Adrenal gland (tissue), 12 donors: ENCODE data around the gene MRPL17. TPM values are rescaled to one million over a fixed set of nuclear protein-coding genes. Genes with fewer than 3 reads are reported as not detected.
"Not testable (repeated sequence)": the region's sequence is repeated elsewhere in the genome, so short reads cannot be mapped to it uniquely, and the experiment has no call there.

Experiments used
- DNase-seq, 7 donors: peaks; one replicate each; pipeline ENCODE4 v3.0.0-alpha.2; 2019 to 2020
- H3K27ac ChIP-seq, 5 donors: fragments of 200-600 bp; sonication (generic) in 4 of 5; 1 replicate in 3 of 5; 2 replicates in 2 of 5; pipeline versions ENCODE4 v1.5.1 to v1.8.0; 2016 to 2020; ENCODE audit warnings: mild to moderate bottlenecking in 1 of 5
- H3K27me3 ChIP-seq: fragments of 200-600 bp; 2 replicates; pipeline ENCODE4 v1.8.0; 2021
- H3K36me3 ChIP-seq, 2 donors: fragments of 200-600 bp; replicated peaks in 1 of 2; 1 replicate in 1 of 2; 2 replicates in 1 of 2; pipeline versions ENCODE4 v1.5.1 to v1.8.0; 2018 to 2022
- H3K4me1 ChIP-seq, 2 donors: fragments of 200-600 bp; replicated peaks in 1 of 2; 1 replicate in 1 of 2; 2 replicates in 1 of 2; pipeline versions ENCODE4 v1.5.1 to v1.8.0; 2018 to 2021
- H3K4me3 ChIP-seq, 4 donors: fragments of 200-600 bp; sonication (generic) in 3 of 4; one replicate each; pipeline ENCODE4 v1.5.1; 2016 to 2018
- H3K9me3 ChIP-seq, 3 donors: fragments of 200-600 bp; sonication (generic) in 1 of 3; replicated peaks in 1 of 3; 1 replicate in 2 of 3; 2 replicates in 1 of 3; pipeline versions ENCODE4 v1.5.1 to v1.8.0; 2016 to 2021
- CTCF ChIP-seq, 6 experiments: fragments of 450-650 bp in 4 of 6; fragments of 200-600 bp in 2 of 6; sonication (generic) in 1 of 6; IDR thresholded peaks; 1 replicate in 5 of 6; 2 replicates in 1 of 6; pipeline versions ENCODE4 v1.5.1 to v1.8.0; 2016 to 2021; ENCODE audit warnings: antibody characterized with exemption in 6 of 6, mild to moderate bottlenecking in 2 of 6, moderate library complexity in 1 of 6
- POLR2A ChIP-seq, 2 donors: fragments of 450-650 bp; IDR thresholded peaks; one replicate each; pipeline ENCODE4 v1.6.1; 2017; ENCODE audit warnings: antibody characterized with exemption in 2 of 2, mild to moderate bottlenecking in 2 of 2, moderate library complexity in 1 of 2
- WGBS, 4 donors: extraction: QIAGEN DNeasy Blood & Tissue Kit in 2 of 4; methylation state at CpG; one replicate each; pipeline versions ENCODE4 v1.1.5 to v1.1.7; 2013 to 2017; 5-methylcytosine and 5-hydroxymethylcytosine counted together
- intact Hi-C, 2 donors: fragments of 100-400 bp; cut with DNase I; formaldehyde crosslinking; loops; one replicate each; pipeline versions ENCODE4 v1.14.1 to v1.15.0; 2022 to 2023
- polyA plus RNA-seq, 3 donors: library from polyadenylated mRNA; stranded (reverse); fragments of 200-250 nt in 2 of 3; fragments of 350-450 nt in 1 of 3; fragmentation: Illumina TruSeq in 1 of 3; extraction: RNeasy Lipid Tissue Mini Kit (QIAGEN cat#74804) in 1 of 3; gene quantifications; one replicate each; pipeline ENCODE4 v1.2.3, GENCODE V29; 2013 to 2014
- total RNA-seq, 9 donors: library from RNA; depleted of rRNA in 4 of 9; stranded (reverse); fragments of >200 nt in 4 of 9; fragments of 120-200 nt in 1 of 9; fragmentation: NEBNext Ultra II Directional in 1 of 9; extraction: Animal tissue kit (Norgen Biotek cat#: 25700) in 1 of 9; gene quantifications; one replicate each; pipeline versions ENCODE4 v1.1.0 to v1.2.4, GENCODE V29; 2013 to 2023
- donor health status: healthy with polysubstance abuse.
- donor health status: Bipolar disorder and iron deficiency.
- donor health status: DM: yes; HTN: yes; CAD: no.
- donor health status: DM: no; HTN: no; CAD: no.
- donor health status: DM: no; HTN: no; CAD: no.
- donor health status: DM: yes; HTN: yes; CAD: no.

Gene MRPL17
- total and polyA plus RNA-seq, 12 donors = 51.2 to 532 (median 80.6) TPM

DNA sequence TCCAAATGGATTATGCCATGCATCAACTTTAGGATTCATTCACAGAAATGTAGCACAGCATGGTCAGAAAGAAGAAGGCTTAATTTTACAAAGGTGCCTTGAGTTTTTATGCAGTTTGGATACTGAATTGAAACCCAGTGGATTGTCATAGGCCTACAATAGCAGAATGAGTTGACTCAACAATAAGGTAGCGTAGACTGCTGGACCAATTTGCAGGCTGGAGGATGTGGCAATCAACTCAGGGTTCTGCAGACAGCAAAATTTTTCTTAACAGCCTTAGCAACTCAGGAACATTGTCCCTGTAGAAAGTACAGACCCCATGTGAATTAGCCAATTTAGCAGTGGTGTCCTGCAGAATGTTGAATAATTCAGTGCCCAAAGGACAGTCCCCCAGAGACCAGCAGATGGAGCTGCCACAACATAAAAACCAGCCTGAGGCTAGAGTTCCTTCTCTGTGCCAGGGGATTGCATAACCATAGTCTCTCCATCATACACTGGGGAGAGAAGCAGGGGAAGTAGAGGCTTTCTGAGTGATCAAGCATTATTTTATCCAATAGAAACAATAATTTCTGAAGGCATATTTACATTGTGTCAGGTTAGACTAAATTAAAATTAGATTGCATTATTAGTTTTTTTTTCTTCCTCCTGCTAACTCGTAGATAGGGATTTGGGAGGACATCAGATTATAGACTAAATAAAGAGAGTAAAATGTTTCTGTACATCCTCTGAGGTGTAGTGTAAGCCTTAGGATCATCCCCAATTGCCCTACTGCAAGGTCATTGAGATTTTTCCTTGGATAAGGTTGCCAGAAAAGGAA, 20.3 kb upstream of the MRPL17 start:
- WGBS, 4 donors = 62 to 85% (median 71%) methylated on average over 2 of the region's 2 CpGs
- Histone ChIP-seq H3K27me3 (no peaks in the 10 kb centered on the region), H3K36me3 (no peaks in the 10 kb centered on the region), H3K4me3 (no peak overlapping the region), H3K4me1 (peaks cover 0 to 8% of the 10 kb centered on the region in 2 donors), H3K9me3 (no peaks in the 10 kb centered on the region), H3K27ac (peak overlapping the region in 1 of 5 donors; percentile 21)
- DNase-seq = peak; percentile 65 to 87 (median 77)
- TF ChIP-seq CTCF (IDR thresholded peaks at IDR 0.05) (peak; percentile 46 to 77 (median 69)), POLR2A (IDR thresholded peaks at IDR 0.05) (no peak)
- intact Hi-C loops = loop anchor here in 1 of 2 donors (10.0 kb wide), 1 partner anchor 169 kb away; no protein-coding TSS in a partner anchor

GRCh38 chr11:6701955-6702354, 18.8 kb upstream of the MRPL17 start:
- not testable (repeated sequence) for H3K27ac ChIP-seq, H3K4me1 ChIP-seq, DNase-seq, H3K9me3 ChIP-seq, H3K36me3 ChIP-seq, H3K27me3 ChIP-seq, H3K4me3 ChIP-seq
- intact Hi-C loops = loop anchor here in 1 of 2 donors (10.0 kb wide), 1 partner anchor 167 kb away; no protein-coding TSS in a partner anchor
- WGBS, 4 donors = 51 to 92% (median 75%) methylated on average over 3 of the region's 3 CpGs

GRCh38 chr11:6695377-6695776, 12.2 kb upstream of the MRPL17 start:
- intact Hi-C loops = no loop called here
- peak in 4 of 7 donors; percentile 39 to 65 (median 48) for DNase-seq
- H3K4me1 ChIP-seq = peaks cover 28 to 31% of the 10 kb centered on the region in 2 donors
- no peaks in the 10 kb centered on the region for H3K27me3 ChIP-seq
- 6 to 19% (median 12%) methylated on average over 1 of the region's 1 CpG for WGBS, 4 donors
- no peak overlapping the region for H3K4me3 ChIP-seq
- no peaks in the 10 kb centered on the region for H3K9me3 ChIP-seq
- H3K27ac ChIP-seq = peak overlapping the region; percentile 71 to 87 (median 83)
- no peak for TF ChIP-seq CTCF (IDR thresholded peaks at IDR 0.05)
- TF ChIP-seq POLR2A (IDR thresholded peaks at IDR 0.05) = peak in 1 of 2 donors; percentile 53
- no peaks in the 10 kb centered on the region for H3K36me3 ChIP-seq

DNA sequence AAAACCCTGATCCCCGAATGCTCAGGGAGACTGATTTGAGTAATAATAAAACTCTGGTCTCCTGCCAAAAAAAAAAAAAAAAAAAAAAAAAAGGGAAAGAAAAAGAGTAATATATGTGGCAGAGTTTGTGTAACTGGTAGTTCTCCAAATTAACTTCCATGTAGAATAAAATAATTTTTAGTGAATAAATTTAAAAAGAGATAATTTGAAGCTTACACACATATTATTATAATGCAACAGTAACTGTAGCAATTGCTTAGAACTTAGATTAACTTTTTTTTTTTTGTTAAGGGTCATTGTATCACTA, 11.0 kb upstream of the MRPL17 start:
- Histone ChIP-seq H3K36me3 (no peaks in the 10 kb centered on the region), H3K4me1 (peaks cover 28 to 31% of the 10 kb centered on the region in 2 donors), H3K27me3 (no peaks in the 10 kb centered on the region), H3K4me3 (no peak overlapping the region), H3K9me3 (no peaks in the 10 kb centered on the region), H3K27ac (peak overlapping the region in 2 of 5 donors; percentile 81 to 87)
- no peak for TF ChIP-seq POLR2A (IDR thresholded peaks at IDR 0.05)
- TF ChIP-seq CTCF (IDR thresholded peaks at IDR 0.05) = no peak
- no peak for DNase-seq
- WGBS, 4 donors = 0 to 7% (median 2%) methylated on average over 1 of the region's 1 CpG
- intact Hi-C loops = no loop called here
